GM18951 (cell line): ENCODE measurements around the gene P2RY6.

Experiments used
- POLR2A ChIP-seq: IDR thresholded peaks from 4 replicates; pipeline ENCODE4 v1.6.1; 2011; ENCODE audit warnings: mild to moderate bottlenecking; ENCODE audit not compliant: insufficient read length, insufficient read depth; ENCODE audit errors: extremely low read depth
- in situ Hi-C: fragments of 300-500 bp; cut with MboI; formaldehyde crosslinking; loops from one replicate; pipeline ENCODE4 v1.12.0; 2022; ENCODE audit warnings: low sequenced_read_pairs, mixed read lengths, inconsistent platforms; ENCODE audit not compliant: unreplicated experiment

Gene P2RY6

DNA sequence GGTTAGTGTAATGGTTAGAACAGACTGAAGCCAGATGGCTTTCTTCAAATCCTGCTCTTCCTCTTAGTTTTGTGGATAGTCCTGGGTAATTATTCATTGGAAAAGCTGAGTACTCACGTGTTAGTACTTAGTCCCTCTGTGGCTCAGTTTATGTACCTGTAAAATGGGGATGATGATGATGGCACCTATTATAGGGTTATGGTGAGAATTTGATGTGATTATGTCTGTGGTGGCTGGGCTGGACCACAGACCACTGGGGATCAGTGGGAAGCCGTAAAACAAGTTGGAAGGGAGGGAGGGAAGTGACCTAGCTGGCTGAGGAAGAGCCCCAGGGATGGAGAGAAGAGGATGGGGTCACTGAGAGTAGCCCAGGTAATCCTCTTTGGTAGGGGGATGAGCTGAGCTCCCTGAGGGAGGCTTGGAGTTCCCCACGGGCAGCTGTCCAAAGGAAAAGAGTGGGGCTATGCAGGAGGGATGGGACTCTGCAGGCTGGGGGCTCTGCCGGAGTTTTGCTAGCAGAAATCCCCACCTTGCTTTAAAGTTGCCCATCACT is 55.8 kb downstream of the P2RY6 start:
- in situ Hi-C loops, result loop anchor here (5.0 kb wide), 1 partner anchor 36 kb away; no protein-coding TSS in a partner anchor
- TF ChIP-seq POLR2A, result no peak

DNA sequence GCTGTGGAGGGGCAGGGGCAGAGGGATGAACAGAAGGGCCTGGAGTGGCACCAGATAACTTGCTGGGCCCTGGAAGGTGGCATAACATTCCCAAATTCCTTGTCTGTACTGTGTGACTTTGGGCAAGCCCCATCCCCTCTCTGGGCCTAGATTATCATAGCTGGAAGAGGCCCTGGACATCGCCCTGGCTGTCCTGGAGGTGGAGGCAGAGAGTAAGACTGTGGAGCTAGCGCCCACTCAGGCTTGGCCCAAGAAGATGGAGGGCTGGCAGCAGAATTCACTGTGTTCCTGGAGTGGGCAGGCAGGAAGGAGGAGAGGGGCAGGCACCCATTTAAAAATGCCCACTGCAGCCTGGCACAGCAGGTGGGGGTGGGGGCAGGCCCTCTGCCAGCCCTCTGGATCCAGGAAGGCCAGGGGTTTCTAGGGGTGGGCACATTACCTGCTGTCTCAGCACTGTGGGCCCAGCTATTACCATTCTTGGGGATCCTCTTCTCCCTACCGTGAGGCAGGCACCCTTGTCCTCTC is 58.5 kb downstream of the P2RY6 start:
- in situ Hi-C loops, result no loop called here
- TF ChIP-seq POLR2A, result no peak

DNA sequence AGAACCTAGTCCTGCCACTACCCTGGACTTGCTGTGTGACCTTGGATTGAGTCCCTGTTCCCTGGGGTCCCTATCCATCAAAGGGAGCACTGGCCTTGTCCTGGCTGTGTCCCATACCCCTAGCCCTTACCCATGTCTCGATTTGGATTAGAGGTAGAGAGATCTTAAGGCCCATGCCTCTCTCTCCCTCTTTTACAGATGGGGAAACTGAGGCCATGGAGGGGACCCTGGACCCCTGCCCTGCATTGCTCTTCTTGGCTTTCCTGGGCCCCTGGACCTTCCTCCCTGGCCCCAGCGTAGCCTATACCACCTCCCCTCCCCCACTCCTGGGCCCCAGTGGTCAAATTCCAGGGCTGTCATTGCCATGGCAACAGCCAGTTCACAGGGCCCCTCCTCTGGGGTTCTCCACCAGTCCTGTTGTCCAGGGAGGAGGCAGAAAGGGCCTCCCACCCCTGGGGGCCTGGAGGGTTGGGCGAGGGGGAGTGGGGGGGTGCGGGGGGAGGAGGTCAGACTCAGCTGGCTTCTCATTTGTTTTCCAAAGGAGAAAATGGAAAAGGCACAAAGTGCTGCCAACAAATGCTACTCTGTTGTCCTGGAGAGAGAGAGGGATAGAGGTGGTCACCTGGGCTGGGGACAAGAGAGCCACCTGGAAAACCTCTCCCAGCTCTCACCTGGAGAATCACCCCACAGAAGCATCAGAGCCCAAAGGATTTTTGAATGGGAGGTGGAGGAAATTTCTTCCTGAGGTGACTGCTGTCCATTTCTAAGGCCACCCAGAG is 59.2 kb downstream of the P2RY6 start:
- in situ Hi-C loops, result no loop called here
- no peak for TF ChIP-seq POLR2A

DNA sequence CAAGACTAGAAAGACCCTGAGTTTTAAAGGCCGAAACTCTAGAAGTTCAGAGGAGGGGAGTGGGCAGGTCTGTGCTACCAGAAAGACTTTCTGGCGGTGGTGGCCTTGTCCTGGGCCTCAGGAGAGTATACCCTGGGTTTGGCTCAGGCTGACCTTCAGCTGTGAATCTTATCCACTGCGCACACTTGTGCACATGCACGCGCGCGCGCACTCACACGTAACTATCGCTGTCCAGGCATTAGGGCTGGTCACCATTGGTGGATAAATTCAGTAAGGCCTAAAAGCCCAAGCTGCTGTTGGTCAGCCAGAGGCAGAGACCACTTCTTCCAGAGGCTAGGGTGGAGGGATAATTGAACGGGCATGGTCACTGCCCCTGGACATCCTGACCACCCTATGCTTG is 61.0 kb downstream of the P2RY6 start:
- no peak for TF ChIP-seq POLR2A
- in situ Hi-C loops, result no loop called here

DNA sequence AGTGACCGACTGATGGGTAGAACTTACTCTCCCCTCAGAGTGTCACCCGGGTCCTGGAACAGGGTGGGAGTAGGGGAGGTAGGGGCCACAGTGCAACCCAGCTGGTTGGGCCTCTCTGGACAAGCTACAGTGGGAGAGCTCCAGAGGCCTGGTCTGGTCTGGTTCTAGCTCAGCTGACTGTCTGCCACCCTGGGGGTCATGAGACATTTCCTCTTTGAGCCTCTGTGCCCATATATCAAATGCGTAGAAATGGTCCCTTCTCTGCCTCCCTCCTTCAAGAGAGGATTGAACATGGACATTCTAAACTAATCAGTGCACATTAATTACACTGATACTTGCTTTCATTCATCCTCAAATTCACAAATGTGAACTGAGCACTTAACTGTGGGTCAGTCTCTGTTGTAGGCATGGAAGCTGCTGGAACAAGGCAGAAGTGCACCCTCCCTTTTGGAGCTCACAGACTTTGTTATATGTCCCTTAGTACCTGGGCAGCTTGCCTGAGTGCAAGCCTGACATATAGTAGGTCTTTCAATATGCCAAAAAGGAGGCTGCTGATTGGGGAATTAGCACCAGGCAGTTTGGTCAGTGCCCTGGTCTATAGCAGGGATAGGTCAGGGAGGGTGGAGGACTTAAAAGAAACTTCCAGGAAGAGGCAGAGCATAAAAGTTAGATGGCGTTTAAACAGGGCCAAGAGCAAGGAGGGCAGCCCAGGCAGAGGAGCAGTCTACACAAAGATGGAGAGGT is 61.7 kb downstream of the P2RY6 start:
- in situ Hi-C loops, result no loop called here
- no peak for TF ChIP-seq POLR2A

DNA sequence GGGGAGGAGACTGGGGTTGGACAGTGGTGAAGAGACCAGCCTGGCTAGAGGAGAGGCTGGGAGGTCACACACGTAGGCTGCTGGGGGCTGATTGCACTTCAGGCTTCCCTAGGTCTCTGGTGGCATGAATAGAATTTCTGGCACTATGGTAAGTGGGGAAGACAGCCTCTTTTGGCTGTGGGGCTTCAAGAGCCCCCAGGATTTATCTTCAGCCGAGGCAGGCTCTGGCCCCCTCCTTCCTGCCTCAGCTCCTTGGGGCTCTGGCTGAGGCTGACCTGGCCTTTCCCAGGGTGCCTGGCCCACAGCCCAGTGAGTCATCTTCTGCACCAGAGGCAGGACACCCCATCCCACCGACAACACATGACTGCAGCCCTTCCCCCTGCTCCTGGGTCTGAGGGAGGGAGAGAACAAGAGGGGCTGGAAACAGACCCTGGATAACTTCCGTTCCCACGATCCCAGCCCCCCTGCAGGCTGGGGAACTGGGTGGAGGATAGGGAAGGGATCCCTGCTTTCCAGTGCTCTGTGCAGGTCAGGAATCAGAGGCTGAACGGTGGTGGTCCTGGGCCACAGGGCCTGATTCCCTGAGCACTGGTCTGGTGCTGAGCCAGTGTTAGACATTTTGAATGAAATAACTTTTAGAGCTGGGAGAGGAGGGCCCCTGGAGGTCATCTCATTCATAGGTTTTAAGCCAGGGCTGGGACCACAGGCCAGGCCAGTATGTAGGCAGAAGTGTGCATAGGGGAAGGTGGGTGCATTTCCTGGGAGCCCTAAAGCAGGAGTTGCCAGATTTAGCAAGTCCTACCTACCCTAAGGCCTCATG is 62.5 kb downstream of the P2RY6 start:
- in situ Hi-C loops, result no loop called here
- TF ChIP-seq POLR2A, result no peak

DNA sequence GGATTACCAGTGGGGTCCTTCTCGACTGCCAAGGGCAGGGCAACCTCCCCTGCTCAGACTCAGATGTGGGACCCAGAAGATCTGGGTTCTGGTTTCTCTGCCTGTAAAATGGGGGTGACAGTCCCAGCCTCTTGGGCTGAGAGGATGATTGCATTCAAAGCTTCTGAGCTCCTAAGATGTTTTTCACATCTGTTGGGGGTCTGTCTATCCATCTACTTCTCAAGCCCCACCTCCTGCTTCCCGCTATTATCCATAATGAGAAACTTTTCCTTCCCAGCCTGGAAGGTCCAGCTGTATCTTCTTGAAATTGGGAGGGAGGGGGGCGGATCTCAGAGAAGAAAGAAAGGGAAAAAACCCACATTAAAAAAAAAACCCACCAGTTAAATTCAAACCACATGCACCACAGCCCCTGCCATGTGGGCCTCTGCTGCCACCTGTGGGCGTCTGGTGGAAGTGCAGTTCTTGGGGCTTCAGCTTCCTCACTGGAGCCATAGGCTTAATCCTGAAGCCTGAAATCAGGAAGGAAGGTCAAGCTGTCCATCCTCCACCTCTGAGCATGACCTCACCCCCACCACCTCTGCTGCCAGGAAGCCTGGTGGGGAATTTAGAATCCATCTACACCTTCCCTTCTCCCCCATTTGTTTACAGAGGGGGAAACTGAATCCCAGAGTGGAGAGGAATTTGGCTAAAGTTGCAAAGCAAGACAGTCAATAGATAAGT is 63.2 kb downstream of the P2RY6 start:
- no peak for TF ChIP-seq POLR2A
- in situ Hi-C loops, result no loop called here

DNA sequence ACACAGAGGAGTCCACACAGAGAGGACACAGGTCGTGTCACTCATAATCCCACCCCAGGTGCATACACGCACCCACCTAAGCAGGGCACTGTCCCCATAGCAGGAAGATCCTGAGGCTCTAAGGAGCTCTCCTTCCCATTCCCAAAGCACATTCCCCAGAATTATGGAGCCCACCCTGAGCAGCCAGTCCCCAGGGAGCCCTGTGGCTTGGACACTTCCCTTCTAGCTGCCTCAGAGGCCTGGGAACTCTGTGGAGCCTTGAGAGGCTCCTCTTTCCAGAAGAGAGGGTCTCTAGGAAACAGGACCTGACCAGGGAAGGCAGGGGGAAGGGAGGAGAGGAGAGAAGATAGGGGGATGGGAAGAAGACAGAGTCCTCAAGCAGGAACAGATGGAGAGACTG is 65.7 kb downstream of the P2RY6 start:
- in situ Hi-C loops, result no loop called here
- no peak for TF ChIP-seq POLR2A

DNA sequence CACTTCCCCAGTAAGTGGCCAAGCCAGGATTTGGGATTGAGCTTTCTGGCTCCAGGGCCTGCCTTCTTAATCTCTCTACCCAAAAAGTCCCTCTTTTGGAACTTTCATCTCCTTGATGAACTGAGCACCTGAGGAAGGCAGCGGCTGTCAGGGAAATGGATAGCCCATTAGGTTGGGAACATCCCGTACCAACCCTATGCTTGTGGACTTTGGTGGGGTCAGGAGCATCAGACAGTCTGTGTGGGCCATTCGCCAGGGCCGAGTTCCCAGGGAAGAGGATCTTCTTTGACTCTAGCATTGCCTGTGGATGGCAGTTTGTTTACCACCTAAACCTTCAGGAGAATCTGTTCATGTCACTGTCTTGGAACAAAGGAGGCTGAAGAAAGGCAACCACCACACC is 66.1 kb downstream of the P2RY6 start:
- no peak for TF ChIP-seq POLR2A
- in situ Hi-C loops, result no loop called here

DNA sequence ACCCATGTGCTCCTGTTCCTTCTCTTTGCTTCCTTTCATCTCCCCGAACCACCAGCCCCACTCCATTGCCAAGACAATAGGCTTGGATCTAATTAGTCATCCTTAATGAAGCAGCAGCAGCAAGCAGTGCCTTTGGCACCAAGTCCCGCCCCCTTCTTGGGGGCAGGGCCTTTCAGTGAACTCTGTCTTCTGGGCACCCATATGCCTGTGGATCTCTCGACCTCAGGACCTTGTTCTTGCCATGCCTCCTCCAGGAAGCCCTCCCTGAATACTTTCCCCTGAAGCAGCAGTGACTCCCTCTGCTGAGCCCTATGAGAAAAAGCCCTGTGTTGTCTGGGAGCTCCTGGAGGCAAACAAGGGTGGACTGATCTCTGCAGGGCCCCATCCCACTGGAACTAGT is 68.0 kb downstream of the P2RY6 start:
- in situ Hi-C loops, result no loop called here
- no peak for TF ChIP-seq POLR2A

DNA sequence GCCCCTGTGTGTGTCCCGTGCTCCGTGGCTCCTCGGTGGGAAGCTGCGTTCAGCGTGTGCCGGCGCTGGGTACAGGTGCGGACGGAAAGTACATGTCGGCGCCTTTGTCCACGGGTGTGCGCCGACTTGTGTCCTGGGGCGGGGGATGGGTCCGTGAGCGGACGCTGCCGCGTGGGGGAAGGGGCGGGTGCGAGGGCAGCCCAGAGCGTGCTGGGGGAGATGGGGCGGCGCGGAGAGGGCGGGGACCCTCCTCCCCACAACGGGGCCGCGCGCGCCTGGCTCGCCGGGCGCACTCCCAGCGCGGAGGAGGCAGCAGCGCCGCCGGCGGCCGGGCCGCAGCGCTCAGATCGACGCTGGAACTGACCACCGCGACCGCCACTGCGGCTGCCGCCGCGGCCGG is 70.5 kb downstream of the P2RY6 start:
- in situ Hi-C loops, result no loop called here
- TF ChIP-seq POLR2A, result no peak
